Fibroblast of mammary gland (primary cell): ENCODE measurements around the gene TMEM220.
"Not testable (repeated sequence)": the region's sequence is repeated elsewhere in the genome, so short reads cannot be mapped to it uniquely, and the experiment has no call there.

Source experiments
- DNase-seq: peaks from one replicate; pipeline ENCODE4 v3.0.0-alpha.2; 2010; ENCODE audit warnings: low read depth
- H3K4me3 ChIP-seq: 2 replicates; pipeline ENCODE4 v1.5.1; 2011; ENCODE audit warnings: low read depth, mild to moderate bottlenecking, low read length, moderate library complexity; ENCODE audit not compliant: control insufficient read depth
- CTCF ChIP-seq: conservative IDR thresholded peaks from 2 replicates; pipeline ENCODE4 v1.5.1; 2011; ENCODE audit warnings: low read depth, low read length, inconsistent platforms; ENCODE audit not compliant: control insufficient read depth, insufficient read depth

TMEM220 gene

GRCh38 chr17:10698096-10698818 is 31.6 kb downstream of the TMEM220 start:
- peak; percentile 63 for DNase-seq
- no peak for TF ChIP-seq CTCF
- H3K4me3 ChIP-seq = peak overlapping the region; percentile 95

- peak; percentile 29 for TF ChIP-seq CTCF
- H3K4me3 ChIP-seq = peak within 1 kb of the TSS; percentile 95
- DNase-seq = peak; percentile 92
Observed at GRCh38 chr17:10697092-10698081, 32.4 kb downstream of the TMEM220 start, which contains the start of the genes ADPRM and SCO1. Gene ADPRM, plus strand, starts transcription at chr17:10697594. Its CDS starts 7,333 bp downstream, at chr17:10704927. Gene SCO1, minus strand, starts transcription at chr17:10697533. Its CDS starts 26 bp downstream, at chr17:10697507.

DNA sequence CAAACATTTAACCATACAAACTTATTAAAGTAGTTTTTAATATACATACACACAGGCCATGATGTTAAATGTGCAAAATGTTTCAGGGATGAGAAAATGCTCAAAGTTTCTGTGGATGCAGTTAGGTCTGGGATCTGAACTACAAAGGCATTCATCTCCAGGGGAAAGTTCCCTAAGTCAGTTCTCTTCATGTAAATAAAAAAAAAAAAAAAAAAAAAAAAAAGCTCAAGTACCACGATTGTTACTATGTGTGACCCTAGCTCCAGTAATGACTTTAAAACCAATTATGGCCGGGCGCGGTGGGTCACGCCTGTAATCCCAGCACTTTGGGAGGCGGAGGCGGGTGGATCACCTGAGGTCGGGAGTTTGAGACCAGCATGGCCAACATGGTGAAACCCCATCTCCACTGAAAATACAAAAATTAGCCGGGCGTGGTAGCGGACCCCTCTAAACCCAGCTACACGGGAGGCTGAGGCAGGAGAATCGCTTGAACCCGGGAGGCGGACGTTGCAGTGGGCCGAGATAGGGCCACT is 33.9 kb downstream of the TMEM220 start:
- DNase-seq = not testable (repeated sequence)
- H3K4me3 ChIP-seq = peak overlapping the region; percentile 95

DNA sequence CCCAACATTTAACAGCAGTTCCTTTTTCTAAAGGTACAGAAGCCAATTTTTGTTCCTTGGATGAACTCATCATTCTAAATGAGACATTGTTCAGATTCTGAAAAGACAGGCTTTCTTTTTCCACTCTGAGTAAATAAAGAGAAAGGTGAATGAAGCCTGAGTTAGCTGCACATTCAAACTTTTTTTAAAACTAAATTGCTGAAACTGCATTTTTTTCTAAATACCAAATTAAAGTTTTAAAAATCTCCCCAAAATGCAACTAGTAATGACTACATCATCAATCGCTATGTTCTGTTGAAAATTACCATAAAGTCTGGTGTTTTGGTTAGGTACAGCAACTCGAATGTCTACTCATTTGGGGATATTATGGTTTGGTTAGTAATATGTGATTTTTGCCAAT is 42.3 kb downstream of the TMEM220 start:
- TF ChIP-seq CTCF = no peak
- no peak for DNase-seq
- H3K4me3 ChIP-seq = no peak overlapping the region

GRCh38 chr17:10683853-10684252 is 46.0 kb downstream of the TMEM220 start:
- no peak overlapping the region for H3K4me3 ChIP-seq
- peak; percentile 63 for TF ChIP-seq CTCF
- peak; percentile 64 for DNase-seq

GRCh38 chr17:10681866-10682446 is 47.9 kb downstream of the TMEM220 start:
- no peak for DNase-seq
- no peak for TF ChIP-seq CTCF
- H3K4me3 ChIP-seq = no peak overlapping the region
